GM19043 (cell line): Measurements from ENCODE around the gene ACP7.

ENCODE experiments used
- ATAC-seq: cut with Tn5 transposase; IDR thresholded peaks from one replicate; pipeline ENCODE4 v1.9.1; 2021; ENCODE audit warnings: low read depth; ENCODE audit not compliant: unreplicated experiment

ACP7 gene

GRCh38 chr19:39146686-39147450 is 62.7 kb downstream of the ACP7 start:
- ATAC-seq = no peak

GRCh38 chr19:39147480-39147879 is 63.3 kb downstream of the ACP7 start:
- ATAC-seq = no peak

GRCh38 chr19:39148939-39149529 is 64.9 kb downstream of the ACP7 start:
- ATAC-seq = no peak

GRCh38 chr19:39150235-39150634 is 66.1 kb downstream of the ACP7 start:
- no peak for ATAC-seq

- ATAC-seq = no peak
These were observed 66.8 kb downstream of the ACP7 start for GRCh38 chr19:39150807-39151600.

GRCh38 chr19:39152066-39152465 is 67.9 kb downstream of the ACP7 start:
- no peak for ATAC-seq

- no peak for ATAC-seq
These were observed 70.0 kb downstream of the ACP7 start for GRCh38 chr19:39154100-39154628.

- no peak for ATAC-seq
These were observed 70.5 kb downstream of the ACP7 start for GRCh38 chr19:39154629-39155100.

- ATAC-seq = no peak
These were observed 71.0 kb downstream of the ACP7 start for GRCh38 chr19:39155114-39155700.

GRCh38 chr19:39155741-39156140 is 71.6 kb downstream of the ACP7 start:
- no peak for ATAC-seq

GRCh38 chr19:39156326-39157230 is 72.4 kb downstream of the ACP7 start:
- no peak for ATAC-seq

- no peak for ATAC-seq
These were observed 73.3 kb downstream of the ACP7 start for GRCh38 chr19:39157275-39157996.

- ATAC-seq = no peak
These were observed 73.8 kb downstream of the ACP7 start for GRCh38 chr19:39157997-39158389.

GRCh38 chr19:39158646-39159260 is 74.6 kb downstream of the ACP7 start:
- ATAC-seq = no peak

- ATAC-seq = no peak
These were observed 76.3 kb downstream of the ACP7 start for GRCh38 chr19:39160523-39160861.
